B cell (primary cell): ENCODE data around the gene PLVAP. TPM values are rescaled to one million over a fixed set of nuclear protein-coding genes. Genes with fewer than 3 reads are reported as not detected.

ENCODE experiments used
- ATAC-seq: fragments of 200-7000 bp; cut with Tn5 transposase; one replicate; pipeline ENCODE4 v1.10.0; 2021; ENCODE audit warnings: low read depth, mild to moderate bottlenecking, moderate number of reproducible peaks, moderate library complexity
- CTCF ChIA-PET: fragments of 350-600 bp; sonication (Branson Sonifier 250); formaldehyde crosslinking; loops from one replicate; lab custom pipeline; 2021; ENCODE audit warnings: antibody characterized with exemption, inconsistent platforms; lab: Charles Lee
- POLR2A ChIA-PET: fragments of 350-600 bp; sonication (Branson Sonifier 250); formaldehyde crosslinking; loops from one replicate; lab custom pipeline; 2021; ENCODE audit warnings: antibody characterized with exemption; lab: Charles Lee
- DNase-seq: peaks from one replicate; pipeline ENCODE4 v3.0.0; 2013
- H2AFZ ChIP-seq: 2 replicates; pipeline ENCODE4 v1.6.1; 2012; ENCODE audit warnings: mild to moderate bottlenecking, low read depth, low read length; ENCODE audit not compliant: insufficient read depth, poor library complexity, severe bottlenecking
- H3K27ac ChIP-seq, 2 donors: 1 replicate in 1 of 2; 2 replicates in 1 of 2; pipeline ENCODE4 v1.5.1; 2012 to 2013; ENCODE audit warnings: low read length in 2 of 2, mild to moderate bottlenecking in 2 of 2, moderate library complexity in 1 of 2
- H3K27me3 ChIP-seq, 4 experiments: fragments of 200-600 bp in 1 of 4; sonication (generic) in 1 of 4; replicated peaks in 1 of 4; 1 replicate in 2 of 4; 2 replicates in 2 of 4; pipeline versions ENCODE4 v1.6.1 to v1.7.0; 2013 to 2016; ENCODE audit warnings: low read length in 3 of 4, mild to moderate bottlenecking in 2 of 4, mixed read lengths in 1 of 4, moderate library complexity in 1 of 4; ENCODE audit not compliant: insufficient read depth in 4 of 4, control insufficient read depth in 3 of 4; ENCODE audit errors: control extremely low read depth in 1 of 4
- H3K36me3 ChIP-seq, 2 experiments: replicated peaks in 1 of 2; 1 replicate in 1 of 2; 2 replicates in 1 of 2; pipeline versions ENCODE4 v1.6.1 to v1.7.1; 2013; ENCODE audit warnings: low read length in 1 of 2; ENCODE audit not compliant: insufficient read depth in 2 of 2, control insufficient read depth in 1 of 2; ENCODE audit errors: control extremely low read depth in 1 of 2, extremely low read depth in 1 of 2
- H3K4me1 ChIP-seq, 2 donors: fragments of 200-600 bp in 1 of 2; sonication (generic) in 1 of 2; 1 replicate in 1 of 2; 2 replicates in 1 of 2; pipeline versions ENCODE4 v1.5.1 to v1.6.1; 2013 to 2017; ENCODE audit warnings: low read length in 2 of 2; ENCODE audit not compliant: control insufficient read depth in 2 of 2, insufficient read depth in 2 of 2
- H3K4me2 ChIP-seq: replicated peaks from 2 replicates; pipeline ENCODE3; 2012; ENCODE audit warnings: mild to moderate bottlenecking, low read depth, low read length; ENCODE audit not compliant: poor library complexity, severe bottlenecking
- H3K4me3 ChIP-seq, 5 experiments: fragments of 200-600 bp in 1 of 5; sonication (generic) in 1 of 5; 1 replicate in 3 of 5; 2 replicates in 2 of 5; pipeline versions ENCODE4 v1.5.1 to v1.7.0; 2011 to 2016; ENCODE audit warnings: low read length in 4 of 5, mild to moderate bottlenecking in 4 of 5, low read depth in 2 of 5, control low read depth in 1 of 5, moderate library complexity in 1 of 5; ENCODE audit not compliant: insufficient read depth in 1 of 5; ENCODE audit errors: control extremely low read depth in 1 of 5, extremely low read depth in 1 of 5
- H3K79me2 ChIP-seq: fragments of 200-600 bp; sonication (generic); one replicate; pipeline ENCODE4 v1.6.0; 2016; ENCODE audit warnings: low read length; ENCODE audit not compliant: control insufficient read depth, insufficient read depth
- H3K9ac ChIP-seq: fragments of 200-600 bp; sonication (generic); 2 replicates; pipeline ENCODE4 v1.6.1; 2017; ENCODE audit warnings: mild to moderate bottlenecking, low read length, moderate library complexity
- H3K9me3 ChIP-seq, 3 donors: one replicate each; pipeline versions ENCODE4 v1.6.1 to v1.7.1; 2013; ENCODE audit warnings: low read length in 2 of 3; ENCODE audit not compliant: control insufficient read depth in 2 of 3, insufficient read depth in 1 of 3; ENCODE audit errors: control extremely low read depth in 1 of 3
- H4K20me1 ChIP-seq: 2 replicates; pipeline ENCODE4 v1.6.0; 2012; ENCODE audit warnings: mild to moderate bottlenecking, low read length; ENCODE audit not compliant: insufficient read depth, control insufficient read depth, poor library complexity, severe bottlenecking
- H3K27ac Mint-ChIP-seq: one replicate; pipeline ENCODE4 v1.8.0; 2021; ENCODE audit warnings: mixed read lengths
- H3K27me3 Mint-ChIP-seq: one replicate; pipeline ENCODE4 v1.8.0; 2021; ENCODE audit warnings: mixed read lengths
- H3K4me1 Mint-ChIP-seq: one replicate; pipeline ENCODE4 v1.8.0; 2021; ENCODE audit warnings: mixed read lengths
- H3K4me3 Mint-ChIP-seq: one replicate; pipeline ENCODE4 v1.8.0; 2021; ENCODE audit warnings: mixed read lengths
- H3K9me3 Mint-ChIP-seq: one replicate; pipeline ENCODE4 v1.8.0; 2022; ENCODE audit warnings: mixed read lengths; ENCODE audit not compliant: insufficient read depth
- EZH2 ChIP-seq: IDR thresholded peaks from 2 replicates; pipeline ENCODE4 v1.6.1; 2012; ENCODE audit warnings: borderline replicate concordance, low read depth, mild to moderate bottlenecking, moderate library complexity, low read length; ENCODE audit not compliant: insufficient read depth, poor library complexity, severe bottlenecking
- WGBS: methylation state at CpG from one replicate; pipeline ENCODE4 v1.1.5; 2013; ENCODE audit warnings: missing lambda C conversion rate; ENCODE audit not compliant: insufficient coverage; 5-methylcytosine and 5-hydroxymethylcytosine counted together
- intact Hi-C: fragments of 100-400 bp; cut with micrococcal nuclease; formaldehyde crosslinking; loops from one replicate; pipeline ENCODE4 v1.10.0; 2022
- polyA plus RNA-seq: library from polyadenylated mRNA; depleted of rRNA; stranded (reverse); fragments of >200 nt; gene quantifications from 2 replicates; pipeline ENCODE4 v1.2.3, GENCODE V29; 2012
- total RNA-seq, 2 donors: library from RNA; stranded (reverse); fragments of 120-200 nt in 1 of 2; gene quantifications; 1 replicate in 1 of 2; 2 replicates in 1 of 2; pipeline versions ENCODE4 v1.2.3 to v1.2.4, GENCODE V29; 2013 to 2022
- TF ChIP-seq, protein P1 (sequence below): fragments of 200-600 bp; IDR thresholded peaks from one replicate; pipeline ENCODE4 v1.8.0; 2022; ENCODE audit warnings: antibody characterized with exemption, mild to moderate bottlenecking

The PLVAP gene
- total and polyA plus RNA-seq, 2 donors (not counting 1 experiment from before 2014, with no cell fraction given), result 0.06 TPM; not detected in 1

DNA sequence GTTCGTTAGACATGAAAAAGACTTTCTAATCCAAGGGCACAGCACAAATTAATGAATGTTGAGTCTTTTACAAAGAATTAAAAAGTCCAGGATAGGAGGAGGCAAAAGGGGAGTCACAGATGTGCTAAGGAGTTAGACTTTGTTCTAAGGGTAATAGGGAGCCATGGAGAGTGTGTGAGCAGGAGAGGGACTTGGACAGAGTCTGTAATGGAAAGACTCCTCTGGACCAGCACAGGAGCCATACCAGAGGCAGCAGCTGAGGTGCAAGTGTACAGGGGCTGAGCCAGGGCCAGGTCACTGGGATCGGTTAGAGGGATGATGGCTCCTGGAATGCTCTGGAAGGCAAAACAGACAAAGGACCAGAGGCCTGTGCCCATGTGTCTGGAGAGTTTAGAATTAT is 29.3 kb downstream of the PLVAP start:
- H3K4me1 Mint-ChIP-seq, result peaks cover 6% of the 10 kb centered on the region
- no peaks in the 10 kb centered on the region for H3K9me3 ChIP-seq
- H3K27ac ChIP-seq, result no peak overlapping the region
- DNase-seq, result no peak
- no peaks in the 10 kb centered on the region for H4K20me1 ChIP-seq
- POLR2A ChIA-PET, result no interaction called here
- H3K36me3 ChIP-seq, result no peaks in the 10 kb centered on the region
- H3K9ac ChIP-seq, result no peak overlapping the region
- no peak for ATAC-seq
- H3K27me3 ChIP-seq, result peaks cover 0 to 47% (median 16%) of the 10 kb centered on the region in 4 experiments
- no peak overlapping the region for H3K4me2 ChIP-seq
- H3K79me2 ChIP-seq, result no peaks in the 10 kb centered on the region
- intact Hi-C loops, result no loop called here
- H3K27ac Mint-ChIP-seq, result no peak overlapping the region
- H3K4me3 ChIP-seq, result no peak overlapping the region
- TF ChIP-seq, protein P1, sequence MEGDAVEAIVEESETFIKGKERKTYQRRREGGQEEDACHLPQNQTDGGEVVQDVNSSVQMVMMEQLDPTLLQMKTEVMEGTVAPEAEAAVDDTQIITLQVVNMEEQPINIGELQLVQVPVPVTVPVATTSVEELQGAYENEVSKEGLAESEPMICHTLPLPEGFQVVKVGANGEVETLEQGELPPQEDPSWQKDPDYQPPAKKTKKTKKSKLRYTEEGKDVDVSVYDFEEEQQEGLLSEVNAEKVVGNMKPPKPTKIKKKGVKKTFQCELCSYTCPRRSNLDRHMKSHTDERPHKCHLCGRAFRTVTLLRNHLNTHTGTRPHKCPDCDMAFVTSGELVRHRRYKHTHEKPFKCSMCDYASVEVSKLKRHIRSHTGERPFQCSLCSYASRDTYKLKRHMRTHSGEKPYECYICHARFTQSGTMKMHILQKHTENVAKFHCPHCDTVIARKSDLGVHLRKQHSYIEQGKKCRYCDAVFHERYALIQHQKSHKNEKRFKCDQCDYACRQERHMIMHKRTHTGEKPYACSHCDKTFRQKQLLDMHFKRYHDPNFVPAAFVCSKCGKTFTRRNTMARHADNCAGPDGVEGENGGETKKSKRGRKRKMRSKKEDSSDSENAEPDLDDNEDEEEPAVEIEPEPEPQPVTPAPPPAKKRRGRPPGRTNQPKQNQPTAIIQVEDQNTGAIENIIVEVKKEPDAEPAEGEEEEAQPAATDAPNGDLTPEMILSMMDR, result no peak
- TF ChIP-seq EZH2, result no peak
- H3K27me3 Mint-ChIP-seq, result peaks cover 36% of the 10 kb centered on the region
- CTCF ChIA-PET, result interaction anchor here (0.7 to 8.2 kb wide), 8 partner anchors 10 to 118 kb away, joined by 3 to 109 read pairs (median 4); partner anchors contain the start of gene DDA1
- H3K9me3 Mint-ChIP-seq, result no peaks in the 10 kb centered on the region
- H3K4me1 ChIP-seq, result peaks cover 5 to 6% of the 10 kb centered on the region in 2 donors
- no peak overlapping the region for H2AFZ ChIP-seq
- WGBS, result no CpG with 5 or more reads among the region's 2 CpGs
- H3K4me3 Mint-ChIP-seq, result no peak overlapping the region

DNA sequence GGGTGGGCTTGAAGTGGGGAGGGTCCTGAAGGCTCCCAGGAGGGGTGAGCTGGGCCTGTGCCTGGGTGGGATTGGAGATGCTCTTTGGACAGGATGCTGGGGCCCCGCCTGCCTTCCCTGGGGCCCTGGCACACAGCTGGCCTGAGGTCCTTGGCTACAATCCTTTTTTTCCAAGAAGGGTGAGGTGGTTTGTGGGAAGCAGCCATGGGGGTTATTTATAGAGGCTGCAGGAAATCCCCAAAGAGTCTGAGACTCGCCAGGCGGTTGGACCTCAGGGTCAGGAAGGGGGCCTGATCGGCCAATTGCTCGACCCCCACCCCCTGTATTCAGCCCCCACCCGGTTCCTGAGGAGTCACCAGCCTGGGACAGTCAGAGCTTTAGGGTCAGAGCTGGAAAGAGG is 29.8 kb downstream of the PLVAP start:
- H3K4me1 ChIP-seq, result peaks cover 5 to 6% of the 10 kb centered on the region in 2 donors
- H3K9ac ChIP-seq, result no peak overlapping the region
- H3K36me3 ChIP-seq, result no peaks in the 10 kb centered on the region
- H3K9me3 ChIP-seq, result no peaks in the 10 kb centered on the region
- peaks cover 0 to 42% (median 15%) of the 10 kb centered on the region in 4 experiments for H3K27me3 ChIP-seq
- H4K20me1 ChIP-seq, result no peaks in the 10 kb centered on the region
- H3K27ac Mint-ChIP-seq, result no peak overlapping the region
- no peak overlapping the region for H3K4me3 ChIP-seq
- no peak overlapping the region for H3K4me3 Mint-ChIP-seq
- peaks cover 6% of the 10 kb centered on the region for H3K4me1 Mint-ChIP-seq
- H3K27me3 Mint-ChIP-seq, result peaks cover 34% of the 10 kb centered on the region
- ATAC-seq (no peak), DNase-seq (no peak)
- H2AFZ ChIP-seq, result no peak overlapping the region
- H3K4me2 ChIP-seq, result no peak overlapping the region
- no peak overlapping the region for H3K27ac ChIP-seq
- H3K79me2 ChIP-seq, result no peaks in the 10 kb centered on the region
- TF ChIP-seq, protein P1, result no peak
- no peak for TF ChIP-seq EZH2
- ChIA-PET POLR2A (interaction anchor here (0.5 kb wide), 1 partner anchor 36 kb away, joined by 4 read pairs; no protein-coding TSS in a partner anchor), CTCF (interaction anchor here (0.7 to 8.2 kb wide), 9 partner anchors 11 to 119 kb away, joined by 3 to 109 read pairs (median 4); partner anchors contain the start of gene DDA1)
- no peaks in the 10 kb centered on the region for H3K9me3 Mint-ChIP-seq
- WGBS, result 60% methylated on average over 1 of the region's 6 CpGs
- intact Hi-C loops, result no loop called here
